Measurements from ENCODE around the gene WDR12. TPM values are rescaled to one million over a fixed set of nuclear protein-coding genes. Genes with fewer than 3 reads are reported as not detected.
A peak's percentile ranks its signal among the peaks of the same experiment; 100 is the strongest.
"Not testable (repeated sequence)": the region's sequence is repeated elsewhere in the genome, so short reads cannot be mapped to it uniquely, and the experiment has no call there.

The WDR12 gene
- total RNA-seq, 2 donors from 2014 or later: 13.6 to 15.9 TPM

DNA sequence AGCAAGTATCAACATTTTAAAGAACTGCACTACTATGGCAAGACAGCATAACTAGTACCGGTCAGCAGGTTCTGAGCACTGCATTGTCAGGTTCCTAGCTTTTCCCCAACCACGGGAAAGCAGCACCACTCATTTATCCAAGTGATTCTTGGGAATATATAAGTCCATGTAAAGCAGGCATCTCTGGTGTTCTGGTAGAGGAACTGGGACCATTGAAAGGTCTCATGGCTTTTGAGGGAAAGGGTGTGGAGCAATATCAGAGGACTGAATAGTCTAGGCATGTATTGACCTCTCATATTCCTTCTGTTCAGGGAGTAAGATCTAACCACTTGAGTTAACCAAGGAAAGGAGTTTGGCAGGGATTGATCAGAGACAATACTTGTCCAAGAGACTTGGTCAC lies 33.8 kb downstream of the WDR12 start:
- peaks cover 18% of the 10 kb centered on the region for H3K36me3 ChIP-seq
- no peak overlapping the region for H3K4me3 ChIP-seq
- no peaks in the 10 kb centered on the region for H3K27me3 ChIP-seq
- TF ChIP-seq, protein P1, sequence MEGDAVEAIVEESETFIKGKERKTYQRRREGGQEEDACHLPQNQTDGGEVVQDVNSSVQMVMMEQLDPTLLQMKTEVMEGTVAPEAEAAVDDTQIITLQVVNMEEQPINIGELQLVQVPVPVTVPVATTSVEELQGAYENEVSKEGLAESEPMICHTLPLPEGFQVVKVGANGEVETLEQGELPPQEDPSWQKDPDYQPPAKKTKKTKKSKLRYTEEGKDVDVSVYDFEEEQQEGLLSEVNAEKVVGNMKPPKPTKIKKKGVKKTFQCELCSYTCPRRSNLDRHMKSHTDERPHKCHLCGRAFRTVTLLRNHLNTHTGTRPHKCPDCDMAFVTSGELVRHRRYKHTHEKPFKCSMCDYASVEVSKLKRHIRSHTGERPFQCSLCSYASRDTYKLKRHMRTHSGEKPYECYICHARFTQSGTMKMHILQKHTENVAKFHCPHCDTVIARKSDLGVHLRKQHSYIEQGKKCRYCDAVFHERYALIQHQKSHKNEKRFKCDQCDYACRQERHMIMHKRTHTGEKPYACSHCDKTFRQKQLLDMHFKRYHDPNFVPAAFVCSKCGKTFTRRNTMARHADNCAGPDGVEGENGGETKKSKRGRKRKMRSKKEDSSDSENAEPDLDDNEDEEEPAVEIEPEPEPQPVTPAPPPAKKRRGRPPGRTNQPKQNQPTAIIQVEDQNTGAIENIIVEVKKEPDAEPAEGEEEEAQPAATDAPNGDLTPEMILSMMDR (IDR thresholded peaks at IDR 0.05): no peak
- H3K4me1 ChIP-seq: no peaks in the 10 kb centered on the region
- no peak for DNase-seq (ENCODE audit: low spot score)
- no peaks in the 10 kb centered on the region for H3K9me3 ChIP-seq
- no peak overlapping the region for H3K27ac ChIP-seq

DNA sequence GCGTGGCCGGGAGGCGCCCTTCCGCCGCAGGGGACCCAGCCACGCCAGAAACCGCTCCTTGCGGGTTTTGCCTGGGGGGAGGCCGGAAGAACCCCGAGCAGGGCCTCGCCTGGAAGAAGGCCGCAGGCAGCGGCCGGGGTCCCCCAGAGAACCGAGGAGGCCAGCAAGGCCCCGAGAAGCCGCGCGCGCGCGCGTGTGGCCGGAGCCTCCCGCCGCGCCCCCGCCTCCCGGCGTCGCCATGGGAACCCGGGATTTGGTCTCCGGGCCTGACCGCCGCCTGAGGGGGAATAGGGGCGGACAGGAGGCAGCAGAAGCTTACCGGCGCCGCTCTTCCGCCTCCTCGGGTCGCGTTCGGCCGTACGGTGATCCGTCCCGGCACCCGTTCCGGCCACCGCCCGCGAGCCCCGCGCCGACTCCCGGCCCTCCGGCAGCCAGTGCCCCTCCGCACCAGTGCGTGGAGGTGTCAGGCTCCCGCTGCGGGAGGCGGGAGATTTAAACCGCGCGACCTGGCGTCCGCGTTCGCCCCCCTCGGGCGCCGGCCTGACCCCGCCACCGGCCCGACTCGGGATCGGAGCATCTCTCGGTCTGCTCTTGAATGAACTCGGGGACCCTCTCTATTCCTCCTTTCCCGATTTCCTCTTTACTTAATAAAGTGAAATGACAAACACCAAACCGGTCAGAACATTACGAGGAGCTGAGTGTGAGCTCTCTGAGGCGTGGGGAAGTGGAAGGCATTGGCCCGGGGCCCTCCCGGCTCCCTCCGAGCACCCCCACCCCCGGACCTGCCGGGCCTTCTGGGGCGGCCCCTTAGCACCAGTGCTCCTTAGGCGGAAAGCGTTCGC lies 40.0 kb downstream of the WDR12 start, which contains the start of gene ICA1L:
TSS of gene ICA1L (minus strand) at position 467 of the 842 bp plus-strand sequence. CDS start 42,757 bp downstream, outside the sequence.
- DNase-seq (ENCODE audit: low spot score): peak; percentile 60
- Histone ChIP-seq H3K27ac (peak within 1 kb of the TSS; percentile 87), H3K9me3 (no peaks in the 10 kb centered on the region), H3K4me3 (peak within 1 kb of the TSS; percentile 77 to 86), H3K4me1 (peaks cover 0 to 4% of the 10 kb centered on the region in 2 donors), H3K36me3 (no peaks in the 10 kb centered on the region), H3K27me3 (no peaks in the 10 kb centered on the region)
- TF ChIP-seq, protein P1 (IDR thresholded peaks at IDR 0.05): no peak

DNA sequence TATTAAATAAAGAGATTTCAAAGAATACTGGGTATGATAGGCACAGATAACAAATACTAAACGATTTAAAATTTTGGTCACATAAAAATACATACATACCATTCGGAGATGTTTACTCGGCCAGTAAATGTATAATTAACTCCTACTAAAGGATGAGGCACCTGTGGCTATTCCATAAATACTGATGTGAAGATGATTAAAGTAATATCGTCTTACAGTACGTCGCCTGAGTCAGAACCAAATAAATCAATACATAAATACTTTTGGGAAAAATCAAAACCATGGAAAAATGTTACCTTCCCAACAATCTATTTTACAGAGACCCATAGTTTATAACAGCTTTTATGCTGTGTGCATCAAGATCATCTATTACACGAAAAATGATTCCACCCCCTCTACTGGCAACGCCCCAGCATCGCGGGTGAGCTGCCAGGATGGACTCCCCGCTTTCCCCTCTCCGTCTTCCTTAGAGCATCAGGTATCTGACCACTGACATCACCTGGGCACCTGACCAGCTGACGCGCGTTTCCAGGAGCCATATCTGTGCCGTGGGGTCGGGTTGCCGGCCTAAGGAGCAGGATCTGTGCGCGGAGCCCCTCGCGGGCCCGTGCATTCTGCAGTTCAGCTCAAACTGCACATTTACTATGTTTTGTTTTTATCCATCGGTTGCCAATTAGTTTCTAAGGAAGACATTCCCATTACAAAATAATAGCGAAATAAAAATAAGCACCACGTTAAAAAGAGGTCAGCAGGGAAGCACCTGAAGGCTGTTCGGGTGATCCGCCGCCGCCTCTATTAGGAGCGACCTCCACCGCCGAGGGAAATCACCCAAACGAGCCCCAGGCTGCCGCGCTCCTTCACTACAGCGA lies 40.8 kb downstream of the WDR12 start:
- H3K9me3 ChIP-seq: no peaks in the 10 kb centered on the region
- DNase-seq (ENCODE audit: low spot score): peak; percentile 70

DNA sequence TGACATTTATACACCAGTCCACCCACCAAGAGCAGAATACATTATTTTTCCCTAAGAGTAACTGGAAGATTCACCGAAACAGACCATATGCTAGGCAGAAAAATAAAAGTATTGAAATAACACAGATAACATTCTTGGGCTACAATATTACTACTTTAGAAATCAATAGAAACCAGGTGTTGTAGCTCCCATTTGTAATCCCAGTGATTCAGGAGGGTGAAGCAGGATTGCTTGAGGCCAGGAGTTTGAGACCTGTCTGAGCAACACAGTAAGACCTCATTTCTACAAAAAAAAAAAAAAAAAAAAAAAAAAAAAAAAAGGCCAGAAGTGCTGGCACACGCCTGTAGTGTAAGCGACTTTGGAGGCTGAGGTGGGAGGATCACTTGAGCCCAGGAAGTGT lies 49.5 kb downstream of the WDR12 start:
- peaks cover 0 to 4% of the 10 kb centered on the region in 2 donors for H3K9me3 ChIP-seq
- TF ChIP-seq, protein P1 (IDR thresholded peaks at IDR 0.05): no peak
- no peak for DNase-seq (ENCODE audit: low spot score)
- H3K27ac ChIP-seq: no peak overlapping the region
- no peak overlapping the region for H3K4me3 ChIP-seq
- no peaks in the 10 kb centered on the region for H3K27me3 ChIP-seq
- H3K36me3 ChIP-seq: no peaks in the 10 kb centered on the region
- H3K4me1 ChIP-seq: no peaks in the 10 kb centered on the region

More for the DNA sequence above, 40.8 kb downstream of the WDR12 start:
- Histone ChIP-seq H3K27me3 (no peaks in the 10 kb centered on the region), H3K4me1 (peaks cover 0 to 4% of the 10 kb centered on the region in 2 donors), H3K36me3 (no peaks in the 10 kb centered on the region), H3K27ac (peak overlapping the region; percentile 87), H3K4me3 (peak overlapping the region; percentile 77 to 86)
- TF ChIP-seq, protein P1 (IDR thresholded peaks at IDR 0.05): peak; percentile 16 to 42

DNA sequence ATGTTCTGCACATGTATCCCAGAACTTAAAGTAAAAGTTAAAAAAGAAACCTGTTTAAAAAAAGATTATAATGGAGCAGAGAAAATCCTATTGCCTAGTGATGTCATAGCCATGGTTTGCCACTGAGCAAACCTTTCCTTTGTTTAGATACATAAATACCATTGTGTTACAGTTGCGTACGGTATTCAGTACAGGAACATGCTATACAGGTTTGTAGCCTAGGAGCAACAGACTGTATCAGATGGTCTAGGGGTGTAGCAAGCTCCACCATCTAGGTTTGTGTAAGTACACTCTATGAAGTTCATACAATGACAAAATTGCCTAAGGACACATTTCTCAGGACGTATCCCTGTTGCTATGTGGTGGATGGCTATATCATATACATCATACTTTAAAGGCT lies 52.9 kb downstream of the WDR12 start:
- H3K27me3 ChIP-seq: no peaks in the 10 kb centered on the region
- peaks cover 0 to 6% of the 10 kb centered on the region in 2 donors for H3K9me3 ChIP-seq
- no peak overlapping the region for H3K4me3 ChIP-seq
- no peak overlapping the region for H3K27ac ChIP-seq
- H3K4me1 ChIP-seq: no peaks in the 10 kb centered on the region
- H3K36me3 ChIP-seq: no peaks in the 10 kb centered on the region
- TF ChIP-seq, protein P1 (IDR thresholded peaks at IDR 0.05): no peak
- DNase-seq (ENCODE audit: low spot score): no peak

DNA sequence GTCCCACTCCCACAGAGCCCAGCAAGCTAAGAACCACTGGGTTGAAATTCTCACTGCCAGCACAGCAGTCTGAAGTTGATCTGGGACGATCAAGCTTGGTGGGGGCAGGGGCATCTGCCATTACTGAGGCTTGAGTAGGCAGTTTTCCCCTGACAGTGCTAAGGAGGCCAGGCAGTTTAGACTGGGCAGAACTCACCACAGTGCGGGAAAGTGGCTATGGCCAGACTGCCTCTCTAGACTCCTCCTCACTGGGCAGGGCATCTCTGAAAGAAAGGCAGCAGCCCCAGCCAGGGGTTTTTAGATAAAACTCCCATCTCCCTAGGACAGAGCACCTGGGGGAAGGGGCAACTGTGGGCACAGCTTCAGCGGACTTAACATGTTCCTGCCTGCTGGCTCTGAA lies 62.1 kb downstream of the WDR12 start:
- not testable (repeated sequence) for H3K9me3 ChIP-seq; DNase-seq (ENCODE audit: low spot score); H3K4me1 ChIP-seq; H3K36me3 ChIP-seq; H3K27ac ChIP-seq; H3K4me3 ChIP-seq; H3K27me3 ChIP-seq

Data from right atrium auricular region (tissue), 2 donors.